BJ (cell line): ENCODE data around the gene MARCHF9. TPM values are rescaled to one million over a fixed set of nuclear protein-coding genes. Genes with fewer than 3 reads are reported as not detected.

ENCODE experiments used
- CTCF ChIA-PET: fragments of 350-600 bp; formaldehyde crosslinking; extraction: SDS; loops from one replicate; lab custom pipeline; 2021; ENCODE audit warnings: antibody characterized with exemption, inconsistent platforms; lab: Yijun Ruan, JAX
- POLR2A ChIA-PET: fragments of 300-600 bp; sonication (Branson Sonifier 250); formaldehyde crosslinking; extraction: SDS; loops from one replicate; lab custom pipeline; 2021; ENCODE audit warnings: antibody characterized with exemption; lab: Charles Lee
- DNase-seq: peaks from one replicate; pipeline ENCODE4 v3.0.0-alpha.2; 2011; ENCODE audit warnings: low read depth
- H3K27me3 ChIP-seq: 2 replicates; pipeline ENCODE4 v1.6.0; 2011; ENCODE audit warnings: low read length; ENCODE audit not compliant: control insufficient read depth, insufficient read depth
- H3K36me3 ChIP-seq: 2 replicates; pipeline ENCODE4 v1.5.1; 2011; ENCODE audit warnings: low read length; ENCODE audit not compliant: control insufficient read depth, insufficient read depth
- H3K4me3 ChIP-seq: 2 replicates; pipeline ENCODE4 v1.5.1; 2011; ENCODE audit warnings: low read depth, mild to moderate bottlenecking, control low read depth, low read length
- CTCF ChIP-seq: IDR thresholded peaks from 2 replicates; pipeline ENCODE4 v1.5.1; 2011; ENCODE audit warnings: low read depth, mild to moderate bottlenecking, control low read depth, inconsistent platforms, low read length, moderate library complexity; ENCODE audit not compliant: insufficient read depth
- polyA plus RNA-seq: library from polyadenylated mRNA; depleted of rRNA; stranded (reverse); fragments of >200 nt; gene quantifications from 2 replicates; pipeline ENCODE4 v1.2.3, GENCODE V29; 2011

The MARCHF9 gene
- polyA plus RNA-seq, 1 experiment: 6.2 TPM

GRCh38 chr12:57797933-57798332 lies 43.0 kb downstream of the MARCHF9 start:
- CTCF ChIA-PET: interaction anchor here (1.1 to 1.4 kb wide), 2 partner anchors 9 to 35 kb away, joined by 4 read pairs; no protein-coding TSS in a partner anchor
- POLR2A ChIA-PET: no interaction called here
- TF ChIP-seq CTCF: no peak

GRCh38 chr12:57800965-57801364 lies 46.1 kb downstream of the MARCHF9 start:
- H3K36me3 ChIP-seq: peaks cover 24% of the 10 kb centered on the region
- DNase-seq: no peak

More at GRCh38 chr12:57797933-57798332, 43.0 kb downstream of the MARCHF9 start:
- Histone ChIP-seq H3K36me3 (peaks cover 25% of the 10 kb centered on the region), H3K4me3 (no peak overlapping the region), H3K27me3 (no peaks in the 10 kb centered on the region)
- no peak for DNase-seq

GRCh38 chr12:57802607-57803006 lies 47.7 kb downstream of the MARCHF9 start:
- DNase-seq: no peak
- H3K4me3 ChIP-seq: no peak overlapping the region
- no peak for TF ChIP-seq CTCF
- ChIA-PET POLR2A (no interaction called here), CTCF (interaction anchor here (0.9 to 3.7 kb wide), 21 partner anchors 8 to 112 kb away, joined by 3 to 67 read pairs (median 5); partner anchors contain the start of genes AVIL, CTDSP2 and TSFM)
- H3K27me3 ChIP-seq: no peaks in the 10 kb centered on the region
- peaks cover 31% of the 10 kb centered on the region for H3K36me3 ChIP-seq

More at GRCh38 chr12:57800965-57801364, 46.1 kb downstream of the MARCHF9 start:
- Histone ChIP-seq H3K4me3 (no peak overlapping the region), H3K27me3 (no peaks in the 10 kb centered on the region)
- ChIA-PET CTCF (interaction anchor here (1.3 to 3.7 kb wide), 5 partner anchors 14 to 104 kb away, joined by 3 to 67 read pairs (median 5); partner anchors contain the start of gene AVIL), POLR2A (no interaction called here)
- TF ChIP-seq CTCF: no peak

- no peak for DNase-seq
- Histone ChIP-seq H3K4me3 (no peak overlapping the region), H3K36me3 (peaks cover 34% of the 10 kb centered on the region), H3K27me3 (no peaks in the 10 kb centered on the region)
- ChIA-PET CTCF (interaction anchor here (0.6 to 3.7 kb wide), 21 partner anchors 9 to 923 kb away, joined by 3 to 67 read pairs (median 5); partner anchors contain the start of genes AVIL, CTDSP2 and TSFM), POLR2A (interaction anchor here (0.6 kb wide), 1 partner anchor 10 kb away, joined by 3 read pairs; no protein-coding TSS in a partner anchor)
- TF ChIP-seq CTCF: peak; percentile 84
These were observed 48.5 kb downstream of the MARCHF9 start for GRCh38 chr12:57803319-57803893.

GRCh38 chr12:57806677-57807076 lies 51.8 kb downstream of the MARCHF9 start:
- CTCF ChIA-PET: interaction anchor here (0.7 to 1.2 kb wide), 3 partner anchors 9 to 99 kb away, joined by 3 to 4 read pairs (median 3); partner anchors contain the start of gene TSFM
- H3K4me3 ChIP-seq: no peak overlapping the region
- no peak for DNase-seq
- TF ChIP-seq CTCF: no peak
- H3K27me3 ChIP-seq: no peaks in the 10 kb centered on the region
- H3K36me3 ChIP-seq: peaks cover 34% of the 10 kb centered on the region
- POLR2A ChIA-PET: no interaction called here
